ENCODE data around the gene SLC20A1. TPM values are rescaled to one million over a fixed set of nuclear protein-coding genes. Genes with fewer than 3 reads are reported as not detected.

The SLC20A1 gene
- total and polyA plus RNA-seq, 2 experiments from 2014 or later = 135 to 191 TPM

DNA sequence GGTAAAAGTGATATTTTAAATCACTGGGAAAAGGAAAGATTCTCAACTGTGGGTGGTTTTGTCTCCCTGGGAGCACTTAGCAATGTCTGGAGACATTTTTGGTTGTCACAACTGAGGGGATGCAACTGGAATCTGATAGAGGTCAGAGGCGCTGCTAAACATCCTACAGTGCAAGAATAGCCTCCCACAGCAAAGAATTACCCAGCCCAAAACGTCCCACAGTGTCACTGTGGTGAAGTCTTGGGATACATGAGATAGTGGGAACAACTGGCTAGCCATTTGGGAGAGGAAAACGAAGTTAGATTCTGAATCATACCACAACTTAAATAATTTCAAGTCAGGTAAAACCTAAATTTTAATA lies 38.7 kb downstream of the SLC20A1 start:
- Histone ChIP-seq H3K27ac (no peak overlapping the region), H2AFZ (no peak overlapping the region), H3K36me3 (ENCODE audit: low read depth) (no peaks in the 10 kb centered on the region), H3K9me2 (ENCODE audit: insufficient read depth) (no peaks in the 10 kb centered on the region), H3K4me1 (ENCODE audit: insufficient read depth) (peaks cover 16% of the 10 kb centered on the region), H3K9ac (no peak overlapping the region), H3K4me3 (no peak overlapping the region), H3K9me3 (ENCODE audit: low read depth) (no peaks in the 10 kb centered on the region), H3K4me2 (ENCODE audit: unreplicated experiment) (no peak overlapping the region), H3K79me2 (ENCODE audit: insufficient read depth) (no peaks in the 10 kb centered on the region), H3F3A (ENCODE audit: insufficient read depth) (peaks cover 5% of the 10 kb centered on the region; the same call in 1 of the 2 replicates), H4K20me1 (ENCODE audit: insufficient read depth) (no peaks in the 10 kb centered on the region), H3K27me3 (replicated peaks; ENCODE audit: insufficient read depth) (no peaks in the 10 kb centered on the region)
- TF ChIP-seq EZH2phosphoT487 (IDR thresholded peaks at IDR 0.05; ENCODE audit: insufficient read depth, low read depth) (no peak), EZH2 (IDR thresholded peaks at IDR 0.05; ENCODE audit: insufficient read depth, poor library complexity, severe bottlenecking) (no peak)
- 63 to 66% methylated on average over 3 of the region's 3 CpGs for WGBS, 2 experiments (ENCODE audit: low coverage in 1 of 2, low lambda C conversion rate in 2 of 2, missing lambda C conversion rate in 2 of 2)
- no peak for DNase-seq
- in situ Hi-C loops (cut with MboI) = no loop called here

DNA sequence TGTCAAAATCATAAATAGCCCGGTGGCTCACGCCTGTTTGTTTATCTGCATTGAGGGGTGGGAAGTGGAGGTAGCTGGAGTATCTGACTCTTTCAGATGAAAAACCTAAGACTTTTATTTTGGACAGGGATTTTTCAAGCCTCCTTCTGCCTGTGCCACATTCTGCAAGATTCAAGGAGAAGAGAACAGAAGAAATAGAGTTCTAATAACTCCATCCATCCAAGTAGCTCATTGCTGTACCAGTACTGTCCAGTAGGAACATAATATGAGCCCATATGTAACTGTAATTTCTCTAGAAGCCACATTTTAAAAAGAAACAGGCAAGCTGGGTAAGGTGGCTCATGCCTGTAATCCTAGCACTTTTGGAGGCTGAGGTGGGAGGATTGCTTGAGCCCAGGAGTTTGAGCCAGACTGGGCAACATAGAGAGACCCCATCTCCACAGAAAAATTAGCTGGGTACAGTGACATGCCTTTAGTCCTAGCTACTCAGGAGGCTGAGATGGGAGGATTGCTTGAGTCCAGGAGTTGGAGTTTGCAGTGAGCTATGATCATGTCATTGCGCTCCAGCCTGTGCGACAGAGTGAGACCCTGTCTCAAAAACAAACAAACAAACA lies 39.6 kb downstream of the SLC20A1 start:
- in situ Hi-C loops (cut with MboI) = no loop called here
- Histone ChIP-seq H3K4me3 (no peak overlapping the region), H3K36me3 (ENCODE audit: low read depth) (no peaks in the 10 kb centered on the region), H2AFZ (no peak overlapping the region), H3K79me2 (ENCODE audit: insufficient read depth) (no peaks in the 10 kb centered on the region), H3K4me1 (ENCODE audit: insufficient read depth) (peaks cover 6% of the 10 kb centered on the region), H4K20me1 (ENCODE audit: insufficient read depth) (no peaks in the 10 kb centered on the region), H3K9me2 (ENCODE audit: insufficient read depth) (no peaks in the 10 kb centered on the region), H3K27me3 (replicated peaks; ENCODE audit: insufficient read depth) (no peaks in the 10 kb centered on the region), H3K9ac (no peak overlapping the region), H3K27ac (no peak overlapping the region), H3K4me2 (ENCODE audit: unreplicated experiment) (no peak overlapping the region), H3K9me3 (ENCODE audit: low read depth) (no peaks in the 10 kb centered on the region), H3F3A (ENCODE audit: insufficient read depth) (no peaks in the 10 kb centered on the region)
- no peak for DNase-seq
- WGBS, 2 experiments (ENCODE audit: low coverage in 1 of 2, low lambda C conversion rate in 2 of 2, missing lambda C conversion rate in 2 of 2) = 97 to 99% methylated on average over 4 of the region's 4 CpGs
- TF ChIP-seq EZH2phosphoT487 (IDR thresholded peaks at IDR 0.05; ENCODE audit: insufficient read depth, low read depth) (no peak), EZH2 (IDR thresholded peaks at IDR 0.05; ENCODE audit: insufficient read depth, poor library complexity, severe bottlenecking) (no peak)

DNA sequence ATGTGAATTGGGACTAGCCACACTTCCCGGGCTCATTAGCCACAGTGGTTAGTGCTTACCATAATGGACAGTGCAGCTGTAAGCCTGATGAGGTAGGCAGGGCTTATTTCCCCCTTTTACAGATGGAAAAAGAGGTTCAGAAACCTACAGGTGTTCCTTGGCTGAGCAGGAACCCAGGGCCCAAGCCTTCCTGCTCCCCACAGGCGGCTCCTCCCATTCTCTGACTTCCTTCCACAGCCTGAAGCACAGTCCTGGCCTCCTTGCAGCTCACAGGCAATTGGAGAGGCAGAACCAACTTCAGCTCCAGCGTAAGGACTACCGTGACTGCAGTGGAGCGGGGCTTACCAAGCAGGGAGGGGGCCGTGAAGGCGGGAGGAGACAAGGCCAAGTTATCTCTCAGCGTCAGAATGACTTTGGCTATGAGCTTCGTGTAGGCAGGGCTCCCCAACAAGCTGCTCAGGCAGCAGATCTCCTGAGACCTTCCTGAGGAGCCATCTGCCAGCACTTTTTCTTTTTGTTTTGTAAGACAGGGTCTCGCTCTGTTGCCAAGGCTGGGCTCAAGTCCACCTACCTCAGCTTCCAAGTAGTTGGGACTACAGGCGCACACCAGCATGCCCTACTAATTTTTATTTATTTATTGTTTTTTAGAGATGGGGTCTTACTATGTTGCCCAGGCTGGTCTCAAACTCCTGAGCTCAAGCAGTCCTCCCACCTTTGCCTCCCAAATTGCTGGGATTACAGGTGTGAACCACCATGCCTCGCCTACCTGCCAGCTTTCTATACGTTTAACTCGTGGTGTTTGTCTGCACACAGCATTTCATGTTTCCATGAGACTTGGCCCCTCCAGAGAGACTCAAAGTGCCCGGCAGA lies 40.8 kb downstream of the SLC20A1 start:
- Histone ChIP-seq H3K4me2 (ENCODE audit: unreplicated experiment) (no peak overlapping the region), H3K27ac (no peak overlapping the region), H3K9me2 (ENCODE audit: insufficient read depth) (no peaks in the 10 kb centered on the region), H4K20me1 (ENCODE audit: insufficient read depth) (no peaks in the 10 kb centered on the region), H3K9ac (no peak overlapping the region), H2AFZ (no peak overlapping the region), H3K9me3 (ENCODE audit: low read depth) (no peaks in the 10 kb centered on the region), H3K36me3 (ENCODE audit: low read depth) (no peaks in the 10 kb centered on the region), H3K27me3 (replicated peaks; ENCODE audit: insufficient read depth) (no peaks in the 10 kb centered on the region), H3K79me2 (ENCODE audit: insufficient read depth) (no peaks in the 10 kb centered on the region), H3K4me1 (ENCODE audit: insufficient read depth) (peaks cover 6% of the 10 kb centered on the region), H3K4me3 (no peak overlapping the region), H3F3A (ENCODE audit: insufficient read depth) (peaks cover 5% of the 10 kb centered on the region)
- no peak for TF ChIP-seq EZH2 (IDR thresholded peaks at IDR 0.05; ENCODE audit: insufficient read depth, poor library complexity, severe bottlenecking)
- TF ChIP-seq EZH2phosphoT487 (IDR thresholded peaks at IDR 0.05; ENCODE audit: insufficient read depth, low read depth) = no peak
- 82% methylated on average over 15 of the region's 15 CpGs for WGBS, 2 experiments (ENCODE audit: low coverage in 1 of 2, low lambda C conversion rate in 2 of 2, missing lambda C conversion rate in 2 of 2)
- in situ Hi-C loops (cut with MboI) = no loop called here
- DNase-seq = no peak

DNA sequence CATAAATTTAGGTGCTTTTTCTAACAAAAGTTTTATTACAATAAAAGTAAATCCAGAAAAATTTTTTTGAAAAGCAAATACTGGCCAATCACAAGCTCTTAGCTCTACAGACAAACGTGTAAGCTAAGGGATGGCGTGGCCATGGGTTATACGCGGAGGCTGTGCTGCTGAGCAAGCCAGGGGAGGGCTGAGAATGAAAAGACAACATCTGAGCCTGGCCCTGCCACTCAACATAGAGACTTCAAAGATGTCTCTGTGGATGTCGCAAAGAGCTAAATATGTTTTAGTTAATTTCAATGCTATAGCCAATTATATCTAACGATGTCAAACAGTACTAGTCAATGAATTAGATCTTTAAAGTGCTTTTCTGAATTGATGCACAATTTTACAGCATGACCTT lies 41.8 kb downstream of the SLC20A1 start:
- peaks cover 13% of the 10 kb centered on the region for H3F3A ChIP-seq (ENCODE audit: insufficient read depth)
- no peaks in the 10 kb centered on the region for H3K9me3 ChIP-seq (ENCODE audit: low read depth)
- TF ChIP-seq EZH2phosphoT487 (IDR thresholded peaks at IDR 0.05; ENCODE audit: insufficient read depth, low read depth) (no peak), EZH2 (IDR thresholded peaks at IDR 0.05; ENCODE audit: insufficient read depth, poor library complexity, severe bottlenecking) (no peak)
- no peak overlapping the region for H3K4me3 ChIP-seq
- H2AFZ ChIP-seq = no peak overlapping the region
- no peak for DNase-seq
- in situ Hi-C loops (cut with MboI) = no loop called here
- 80 to 83% methylated on average over 6 of the region's 6 CpGs for WGBS, 2 experiments (ENCODE audit: low coverage in 1 of 2, low lambda C conversion rate in 2 of 2, missing lambda C conversion rate in 2 of 2)
- H3K36me3 ChIP-seq (ENCODE audit: low read depth) = no peaks in the 10 kb centered on the region
- H3K79me2 ChIP-seq (ENCODE audit: insufficient read depth) = no peaks in the 10 kb centered on the region
- H3K9me2 ChIP-seq (ENCODE audit: insufficient read depth) = no peaks in the 10 kb centered on the region
- H3K27me3 ChIP-seq (replicated peaks; ENCODE audit: insufficient read depth) = no peaks in the 10 kb centered on the region
- H3K27ac ChIP-seq = no peak overlapping the region
- no peak overlapping the region for H3K9ac ChIP-seq
- no peak overlapping the region for H3K4me2 ChIP-seq (ENCODE audit: unreplicated experiment)
- H4K20me1 ChIP-seq (ENCODE audit: insufficient read depth) = no peaks in the 10 kb centered on the region
- peaks cover 15% of the 10 kb centered on the region for H3K4me1 ChIP-seq (ENCODE audit: insufficient read depth)

Measured in GM23248 (cell line).